Activated CD8-positive, alpha-beta memory T cell treated with anti-CD3 and anti-CD28 coated beads for 4 hours (primary cell): ENCODE data around the gene GRIN2D.

ENCODE experiments used
- DNase-seq, 2 donors: peaks; one replicate each; pipeline ENCODE4 v3.0.0-alpha.2; 2020; ENCODE audit warnings: low read depth in 2 of 2

The GRIN2D gene

DNA sequence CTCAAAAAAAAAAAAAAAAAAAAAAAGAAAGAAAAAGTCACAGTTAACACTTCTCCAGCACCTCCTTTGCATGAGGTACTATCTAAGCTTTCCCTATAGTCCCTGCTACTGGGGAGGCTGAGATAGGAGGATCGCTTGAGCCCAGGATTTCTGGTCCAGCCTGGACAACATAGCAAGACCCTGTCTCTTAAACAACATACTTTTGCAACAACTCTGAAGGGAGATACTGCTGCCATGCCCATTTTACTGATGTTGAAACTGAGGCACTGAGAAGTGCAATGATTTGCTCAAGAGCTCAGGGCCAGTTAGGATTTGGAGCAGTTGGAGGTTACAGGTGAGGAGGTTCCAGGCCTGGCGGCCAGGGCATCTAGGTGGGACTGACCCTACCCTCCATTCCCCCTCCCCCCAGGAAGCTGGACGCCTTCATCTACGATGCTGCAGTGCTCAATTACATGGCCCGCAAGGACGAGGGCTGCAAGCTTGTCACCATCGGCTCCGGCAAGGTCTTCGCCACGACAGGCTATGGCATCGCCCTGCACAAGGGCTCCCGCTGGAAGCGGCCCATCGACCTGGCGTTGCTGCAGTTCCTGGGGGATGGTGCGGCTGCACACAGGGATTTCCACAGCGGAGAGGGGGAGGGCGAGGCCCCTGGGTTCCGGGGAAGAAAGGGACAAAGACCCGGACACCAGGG, 48.0 kb downstream of the GRIN2D start:
- DNase-seq: no peak

DNA sequence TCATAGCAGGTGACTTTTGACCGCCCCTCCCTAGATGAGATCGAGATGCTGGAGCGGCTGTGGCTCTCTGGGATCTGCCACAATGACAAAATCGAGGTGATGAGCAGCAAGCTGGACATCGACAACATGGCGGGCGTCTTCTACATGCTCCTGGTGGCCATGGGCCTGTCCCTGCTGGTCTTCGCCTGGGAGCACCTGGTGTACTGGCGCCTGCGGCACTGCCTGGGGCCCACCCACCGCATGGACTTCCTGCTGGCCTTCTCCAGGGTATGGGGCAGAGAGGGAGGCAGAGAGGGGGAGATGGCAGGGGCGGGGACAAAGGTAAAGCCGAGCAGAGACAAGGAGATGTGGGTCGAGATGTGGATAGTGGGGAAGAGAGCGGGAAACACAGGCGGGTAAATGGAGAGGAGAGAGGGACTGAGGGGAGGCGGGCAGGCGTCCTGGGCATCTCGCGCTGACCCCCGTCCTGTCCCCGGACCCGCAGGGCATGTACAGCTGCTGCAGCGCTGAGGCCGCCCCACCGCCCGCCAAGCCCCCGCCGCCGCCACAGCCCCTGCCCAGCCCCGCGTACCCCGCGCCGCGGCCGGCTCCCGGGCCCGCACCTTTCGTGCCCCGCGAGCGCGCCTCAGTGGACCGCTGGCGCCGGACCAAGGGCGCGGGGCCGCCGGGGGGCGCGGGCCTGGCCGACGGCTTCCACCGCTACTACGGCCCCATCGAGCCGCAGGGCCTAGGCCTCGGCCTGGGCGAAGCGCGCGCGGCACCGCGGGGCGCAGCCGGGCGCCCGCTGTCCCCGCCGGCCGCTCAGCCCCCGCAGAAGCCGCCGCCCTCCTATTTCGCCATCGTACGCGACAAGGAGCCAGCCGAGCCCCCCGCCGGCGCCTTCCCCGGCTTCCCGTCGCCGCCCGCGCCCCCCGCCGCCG, 48.9 kb downstream of the GRIN2D start:
- no peak for DNase-seq

DNA sequence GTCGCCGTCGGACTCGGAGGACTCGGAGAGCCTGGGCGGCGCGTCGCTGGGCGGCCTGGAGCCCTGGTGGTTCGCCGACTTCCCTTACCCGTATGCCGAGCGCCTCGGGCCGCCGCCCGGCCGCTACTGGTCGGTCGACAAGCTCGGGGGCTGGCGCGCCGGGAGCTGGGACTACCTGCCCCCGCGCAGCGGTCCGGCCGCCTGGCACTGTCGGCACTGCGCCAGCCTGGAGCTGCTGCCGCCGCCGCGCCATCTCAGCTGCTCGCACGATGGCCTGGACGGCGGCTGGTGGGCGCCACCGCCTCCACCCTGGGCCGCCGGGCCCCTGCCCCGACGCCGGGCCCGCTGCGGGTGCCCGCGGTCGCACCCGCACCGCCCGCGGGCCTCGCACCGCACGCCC, 49.8 kb downstream of the GRIN2D start:
- DNase-seq: no peak
